Pancreas (tissue), 10 donors: ENCODE measurements around the gene FBXO31. TPM values are rescaled to one million over a fixed set of nuclear protein-coding genes. Genes with fewer than 3 reads are reported as not detected.

Experiments
- ATAC-seq, 4 donors: fragments of 200-7000 bp; cut with Tn5 transposase; one replicate each; pipeline versions ENCODE4 v1.8.0 to v1.9.1; 2020; ENCODE audit warnings: mild to moderate bottlenecking in 4 of 4, moderate library complexity in 4 of 4
- DNase-seq, 6 donors: peaks; one replicate each; pipeline ENCODE4 v3.0.0-alpha.2; 2020
- FAIRE-seq: peaks from 2 replicates; lab custom pipeline; 2012; peaks lifted over from hg19 to GRCh38; lab: Jason Lieb, UNC
- H3K27ac ChIP-seq, 4 donors: fragments of 200-600 bp; sonication (generic); 1 replicate in 3 of 4; 2 replicates in 1 of 4; pipeline versions ENCODE4 v1.5.0 to v1.8.0; 2020
- H3K27me3 ChIP-seq, 4 donors: fragments of 200-600 bp; one replicate each; pipeline ENCODE4 v1.8.0; 2021
- H3K36me3 ChIP-seq, 3 donors: fragments of 200-600 bp; sonication (generic) in 1 of 3; one replicate each; pipeline versions ENCODE4 v1.5.0 to v1.8.0; 2020 to 2021
- H3K4me1 ChIP-seq, 3 donors: fragments of 200-600 bp; one replicate each; pipeline ENCODE4 v1.8.0; 2021
- H3K4me3 ChIP-seq, 4 donors: fragments of 200-600 bp; sonication (generic) in 2 of 4; one replicate each; pipeline versions ENCODE4 v1.5.0 to v1.8.0; 2020 to 2021
- H3K9me3 ChIP-seq, 4 donors: fragments of 200-600 bp; one replicate each; pipeline ENCODE4 v1.8.0; 2021
- CTCF ChIP-seq, 4 donors: fragments of 200-600 bp; sonication (generic) in 3 of 4; IDR thresholded peaks; one replicate each; pipeline versions ENCODE4 v1.5.0 to v1.8.0; 2021; ENCODE audit warnings: antibody characterized with exemption in 4 of 4
- WGBS, 2 donors: extraction: QIAGEN DNeasy Blood & Tissue Kit; methylation state at CpG; one replicate each; pipeline ENCODE4 v1.1.7; 2013; 5-methylcytosine and 5-hydroxymethylcytosine counted together
- intact Hi-C, 3 donors: fragments of 100-400 bp; cut with DNase I; formaldehyde crosslinking; loops; one replicate each; pipeline versions ENCODE4 v1.11.1 to v1.14.2; 2022
- polyA plus RNA-seq, 2 donors: library from polyadenylated mRNA; stranded (reverse); fragments of 200-250 nt; gene quantifications; one replicate each; pipeline ENCODE4 v1.2.3, GENCODE V29; 2013
- total RNA-seq, 6 donors: library from RNA; stranded (reverse); fragmentation: NEBNext Ultra II Directional in 4 of 6; extraction: Animal tissue kit (Norgen Biotek cat#: 25700) in 4 of 6; gene quantifications; one replicate each; pipeline versions ENCODE4 v1.2.1 to v1.2.4, GENCODE V29; 2021 to 2023
- donor health status: healthy with polysubstance abuse.
- donor health status: DM: no; HTN: no; CAD: no; lungs with moderate emphysema.
- donor health status: DM: no; HTN: no; CAD: no.
- donor health status: control.
- donor health status: control.
- donor health status: Bipolar disorder and iron deficiency.
- donor health status: DM: yes; HTN: yes; CAD: no.
- donor health status: DM: no; HTN: no; CAD: no.
- donor health status: DM: no; HTN: no; CAD: no.
- donor health status: DM: yes; HTN: yes; CAD: no.

The FBXO31 gene
- total and polyA plus RNA-seq, 8 donors, result 18.8 to 37.3 (median 24.9) TPM

- peak in 1 of 4 donors; percentile 20 for ATAC-seq
- Histone ChIP-seq H3K27ac (no peak overlapping the region), H3K4me1 (no peaks in the 10 kb centered on the region), H3K27me3 (no peaks in the 10 kb centered on the region), H3K9me3 (no peaks in the 10 kb centered on the region), H3K36me3 (peaks cover 0 to 57% (median 20%) of the 10 kb centered on the region in 3 donors), H3K4me3 (no peak overlapping the region)
- no peak for FAIRE-seq
- WGBS, 2 donors, result 85 to 90% methylated on average over 10 of the region's 10 CpGs
- DNase-seq, result peak in 1 of 6 donors; percentile 38
- TF ChIP-seq CTCF (IDR thresholded peaks at IDR 0.05), result no peak
- intact Hi-C loops, result no loop called here
Measured at GRCh38 chr16:87332150-87332549, 51.4 kb downstream of the FBXO31 start.

- Histone ChIP-seq H3K36me3 (peaks cover 0 to 55% (median 20%) of the 10 kb centered on the region in 3 donors), H3K9me3 (no peaks in the 10 kb centered on the region), H3K4me1 (no peaks in the 10 kb centered on the region), H3K27me3 (no peaks in the 10 kb centered on the region), H3K27ac (no peak overlapping the region), H3K4me3 (no peak overlapping the region)
- FAIRE-seq, result no peak
- peak in 2 of 6 donors; percentile 31 to 50 for DNase-seq
- no peak for ATAC-seq
- TF ChIP-seq CTCF (IDR thresholded peaks at IDR 0.05), result no peak
- WGBS, 2 donors, result 93 to 96% methylated on average over 31 of the region's 31 CpGs
- intact Hi-C loops, result no loop called here
Measured at GRCh38 chr16:87331241-87331801, 52.3 kb downstream of the FBXO31 start.

GRCh38 chr16:87330646-87331045 lies 52.9 kb downstream of the FBXO31 start:
- Histone ChIP-seq H3K4me3 (no peak overlapping the region), H3K9me3 (no peaks in the 10 kb centered on the region), H3K27ac (no peak overlapping the region), H3K4me1 (no peaks in the 10 kb centered on the region), H3K36me3 (peaks cover 0 to 49% (median 20%) of the 10 kb centered on the region in 3 donors), H3K27me3 (no peaks in the 10 kb centered on the region)
- FAIRE-seq (no peak), ATAC-seq (no peak), DNase-seq (peak in 1 of 6 donors; percentile 6)
- intact Hi-C loops, result no loop called here
- whole genome bisulfite sequencing, 2 donors, result 88 to 93% methylated on average over 15 of the region's 15 CpGs
- TF ChIP-seq CTCF (IDR thresholded peaks at IDR 0.05), result no peak

- WGBS, 2 donors, result 86 to 90% methylated on average over 11 of the region's 11 CpGs
- DNase-seq (no peak), FAIRE-seq (no peak), ATAC-seq (no peak)
- H3K36me3 ChIP-seq, result peaks cover 0 to 45% (median 20%) of the 10 kb centered on the region in 3 donors
- intact Hi-C loops, result no loop called here
- TF ChIP-seq CTCF (IDR thresholded peaks at IDR 0.05), result no peak
- H3K4me3 ChIP-seq, result no peak overlapping the region
- H3K27ac ChIP-seq, result no peak overlapping the region
- no peaks in the 10 kb centered on the region for H3K9me3 ChIP-seq
- H3K27me3 ChIP-seq, result no peaks in the 10 kb centered on the region
- H3K4me1 ChIP-seq, result no peaks in the 10 kb centered on the region
Measured at GRCh38 chr16:87330257-87330624, 53.3 kb downstream of the FBXO31 start.
